Activated CD4-positive, alpha-beta T cell treated with anti-CD3 and anti-CD28 coated beads, Interleukin-2, amount 50 U/mL, for 24 hours (primary cell): ENCODE data around the gene CEP120.
"Not testable (repeated sequence)": the region's sequence is repeated elsewhere in the genome, so short reads cannot be mapped to it uniquely, and the experiment has no call there.

Source experiments
- DNase-seq, 2 donors: peaks; one replicate each; pipeline ENCODE4 v3.0.0-alpha.2; 2020; ENCODE audit warnings: low read depth in 1 of 2, low spot score in 1 of 2

The CEP120 gene

DNA sequence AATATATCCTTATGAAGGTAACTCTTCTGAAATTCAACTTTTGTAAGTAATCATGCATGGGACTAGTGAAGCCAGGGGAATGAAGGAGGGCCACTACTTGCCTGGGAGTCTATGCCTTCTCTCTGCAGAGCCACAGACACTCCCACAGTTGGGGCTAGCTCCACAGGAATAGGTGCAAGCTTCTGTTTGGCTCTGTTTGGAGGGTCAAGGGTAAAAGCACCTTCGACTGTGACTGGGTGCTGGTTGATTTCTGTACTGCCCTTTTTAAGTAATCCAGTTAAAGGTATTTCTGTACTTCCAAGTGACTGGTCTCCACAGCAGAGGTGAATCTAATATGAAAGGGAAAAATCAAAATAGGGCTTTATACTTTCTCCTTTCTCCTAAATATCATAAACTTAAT is 32.2 kb downstream of the CEP120 start:
- no peak for DNase-seq

DNA sequence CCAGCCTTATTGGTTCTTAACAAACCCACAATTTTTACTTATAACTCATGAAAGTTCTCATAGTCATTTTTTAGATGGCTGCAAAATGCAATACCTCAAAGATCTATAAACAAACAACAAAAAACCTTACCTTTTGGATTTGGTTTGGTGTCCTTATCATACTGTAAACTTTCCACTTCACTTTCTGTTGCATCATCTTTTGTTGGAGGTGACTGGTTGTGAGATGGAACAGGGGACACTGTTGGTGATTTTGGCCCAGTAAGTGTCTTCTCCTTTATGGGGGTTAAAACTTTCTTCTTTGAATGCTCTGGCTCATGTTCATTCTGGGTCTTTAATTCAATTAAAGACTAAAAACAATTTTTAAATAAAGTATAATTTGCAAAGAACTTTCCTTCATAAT is 33.4 kb downstream of the CEP120 start:
- DNase-seq, result no peak

DNA sequence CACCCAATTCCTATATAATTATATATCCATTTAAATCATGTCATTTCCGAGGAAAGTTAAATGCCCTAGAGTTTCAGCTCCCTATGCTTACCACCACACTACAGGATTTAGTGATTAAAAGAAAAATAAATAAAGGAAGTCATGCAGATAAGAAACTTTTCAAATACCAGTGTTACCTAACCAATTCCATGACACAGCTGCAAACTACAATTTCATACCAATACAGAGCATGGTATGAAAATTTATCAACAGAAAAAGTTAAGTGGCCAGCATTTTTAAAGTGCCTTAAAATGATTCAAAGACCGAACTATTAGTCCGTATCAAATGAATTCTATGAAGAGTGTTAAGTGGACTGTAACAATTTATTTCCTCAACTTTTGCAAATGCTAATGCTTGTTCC is 35.9 kb downstream of the CEP120 start:
- no peak for DNase-seq

DNA sequence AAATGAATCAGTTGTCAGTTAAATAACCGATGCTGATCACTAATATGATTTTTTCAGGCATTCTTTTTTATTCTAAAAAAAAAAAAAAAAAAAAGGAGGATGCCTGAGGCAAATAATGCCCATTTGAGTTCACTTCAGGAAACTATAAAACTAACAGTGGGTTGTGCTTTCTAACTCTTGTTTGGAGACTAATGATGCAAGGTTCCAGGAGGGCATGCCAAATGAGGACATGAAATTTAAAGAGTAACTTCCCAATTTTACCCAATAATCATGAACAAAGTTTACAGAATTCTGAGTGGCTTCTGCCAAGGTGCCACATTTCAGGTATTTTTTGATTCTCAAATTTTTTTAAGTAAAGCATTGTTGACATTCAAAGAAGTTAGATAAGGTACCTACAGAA is 41.0 kb downstream of the CEP120 start:
- no peak for DNase-seq

DNA sequence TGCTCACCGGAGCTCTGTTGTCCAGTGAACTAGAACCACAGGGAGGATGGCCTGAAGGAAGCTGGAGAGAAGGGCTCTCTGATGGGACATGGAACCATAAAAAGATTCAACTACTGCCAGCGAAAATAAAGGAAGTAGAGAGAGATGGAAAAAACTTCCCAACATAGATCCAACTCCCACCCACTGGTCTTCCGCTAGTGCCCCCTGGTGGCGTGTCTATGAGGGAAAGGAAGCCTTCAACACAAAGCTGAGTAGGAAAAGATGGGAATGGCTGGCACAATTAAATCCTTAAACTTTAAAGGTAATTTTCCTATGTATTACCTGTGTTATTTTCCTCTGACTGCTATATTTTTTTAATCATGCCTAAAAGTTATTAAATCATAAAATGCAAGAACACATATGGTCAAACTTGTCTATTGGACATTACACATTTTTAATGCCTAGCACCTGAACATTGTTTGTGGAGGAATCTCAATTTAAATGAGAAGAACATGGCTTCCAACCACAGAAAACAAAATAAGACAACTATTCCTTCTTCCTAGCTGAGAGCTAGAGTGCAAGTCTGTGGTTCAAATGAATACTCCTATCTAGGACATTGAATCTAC is 51.5 kb downstream of the CEP120 start:
- no peak for DNase-seq

DNA sequence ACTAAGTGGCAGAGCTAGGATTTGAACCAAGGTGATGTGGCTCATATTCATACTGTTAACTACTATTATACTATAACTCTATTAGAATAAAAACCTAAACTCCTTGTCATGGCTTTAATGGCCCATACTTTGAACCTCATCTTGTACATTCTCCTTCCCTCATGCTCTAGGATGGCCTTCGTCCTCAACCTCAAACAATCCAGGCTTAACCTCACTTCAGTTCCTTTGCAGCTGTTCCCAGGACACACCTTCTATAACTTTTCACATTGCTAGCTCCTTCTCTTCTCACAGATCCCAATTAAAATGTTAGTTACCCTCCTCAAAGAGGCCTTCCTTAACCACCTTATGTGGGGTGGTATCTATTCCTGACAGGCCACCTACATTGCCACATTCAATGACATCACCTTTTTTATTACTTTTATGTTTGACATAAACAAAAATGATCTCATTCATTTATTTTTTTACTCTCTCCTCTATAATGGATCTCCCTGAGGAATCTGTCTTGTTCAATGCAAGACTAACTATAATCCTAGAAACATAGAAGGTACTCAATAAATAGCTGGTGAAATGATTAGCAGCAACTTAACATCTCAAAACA is 53.7 kb downstream of the CEP120 start:
- DNase-seq, result no peak

DNA sequence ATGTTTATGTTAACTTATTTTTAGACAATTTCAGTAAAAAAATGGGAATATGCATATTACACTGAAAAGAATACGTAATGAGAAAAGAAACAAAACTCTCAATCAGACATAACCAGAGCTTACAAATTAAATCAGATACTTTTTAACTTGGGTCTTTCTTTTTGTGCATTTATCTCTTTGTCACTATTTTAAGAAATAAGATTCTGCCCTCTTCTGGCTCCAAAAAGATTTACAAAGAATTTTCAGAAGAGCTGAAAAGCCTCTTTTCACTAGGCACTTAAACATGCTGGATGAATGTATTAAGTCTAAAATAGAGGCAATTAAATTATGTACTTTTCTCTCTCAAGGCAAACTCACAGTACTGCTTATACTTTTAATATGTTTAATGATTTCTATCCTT is 55.5 kb downstream of the CEP120 start:
- DNase-seq, result no peak

DNA sequence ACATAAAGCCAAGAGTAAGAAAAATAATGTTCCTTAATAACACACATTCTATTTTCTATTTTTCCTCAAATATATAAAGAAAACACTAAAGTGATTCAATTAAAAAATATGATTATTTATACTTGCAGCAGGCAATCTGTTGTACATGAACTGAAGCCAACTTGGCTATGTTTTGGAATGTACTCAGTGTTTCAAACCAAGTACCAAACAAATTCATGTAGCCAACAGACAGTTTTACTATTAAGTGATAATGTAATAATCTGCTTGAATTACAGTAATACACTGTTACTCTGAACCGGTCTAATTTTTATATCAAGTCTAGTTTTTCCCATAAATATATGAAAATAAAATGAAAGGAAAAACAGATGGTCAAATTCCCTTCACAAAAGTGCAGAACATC is 58.0 kb downstream of the CEP120 start:
- DNase-seq, result no peak

DNA sequence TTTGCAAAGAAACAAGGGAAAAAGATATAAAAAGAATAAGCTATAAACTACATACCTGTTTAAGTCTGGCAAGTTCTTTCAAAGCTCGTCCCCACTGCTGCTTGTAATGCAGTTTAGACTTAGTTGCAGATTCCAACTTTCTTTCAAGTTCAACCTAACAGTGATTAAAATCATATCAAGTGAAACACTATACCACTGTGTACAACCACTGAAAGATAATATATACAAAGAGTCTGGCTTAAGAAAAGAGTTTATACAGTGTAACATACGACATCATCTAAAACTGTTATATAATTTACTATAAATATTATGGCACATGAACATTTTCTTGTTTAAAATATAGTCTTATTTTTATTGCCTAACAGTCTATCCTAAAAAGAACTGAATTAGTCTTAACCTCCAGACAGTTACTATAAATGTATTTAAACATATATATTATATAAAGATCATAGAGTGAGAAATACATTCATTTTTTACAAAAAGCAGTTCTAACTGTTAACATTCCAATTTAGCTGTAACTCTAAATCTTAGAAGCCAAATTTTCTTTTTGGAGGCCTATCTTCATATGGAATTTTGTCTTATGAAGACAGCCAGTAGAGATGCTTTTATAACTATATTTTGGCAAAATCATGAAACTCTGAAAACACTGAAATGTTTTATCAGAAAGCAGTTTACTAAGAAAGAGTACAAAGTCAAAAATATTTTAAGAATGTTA is 58.6 kb downstream of the CEP120 start:
- DNase-seq, result no peak

DNA sequence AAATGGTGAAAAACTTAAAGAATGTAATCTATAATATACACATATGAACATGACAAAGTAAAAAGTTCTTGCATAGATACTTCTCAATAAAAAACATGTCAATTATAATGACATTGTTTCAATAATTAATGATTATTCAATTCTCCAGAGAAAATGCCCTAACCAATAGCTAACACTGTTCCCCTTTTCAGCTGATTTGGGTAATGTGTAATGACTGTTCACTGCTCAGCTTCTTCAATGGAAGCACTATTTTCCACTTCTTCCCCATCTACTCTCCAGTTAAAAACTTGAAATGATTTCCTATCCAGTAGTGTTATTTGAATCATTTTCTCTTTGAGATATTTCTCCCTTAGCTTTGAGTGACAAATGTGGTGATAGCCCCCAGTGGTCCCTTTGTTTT is 62.3 kb downstream of the CEP120 start:
- DNase-seq, result no peak

DNA sequence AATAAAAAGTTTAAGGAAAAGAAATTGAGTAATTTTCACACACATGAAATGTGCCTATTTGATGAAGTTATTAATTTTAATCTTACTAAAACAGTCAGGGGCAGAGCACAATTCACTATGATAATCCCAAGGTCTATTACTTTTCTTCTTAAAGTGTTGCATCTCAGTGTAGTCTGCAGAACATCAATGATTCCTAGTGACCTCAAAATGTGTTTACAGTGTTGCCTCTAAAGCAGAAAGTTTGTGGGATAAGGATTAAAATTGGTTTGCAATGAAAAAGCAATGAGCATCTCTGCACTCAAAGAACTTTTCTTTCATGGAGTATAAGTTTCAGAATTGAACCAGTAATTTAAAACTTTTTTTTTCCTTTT is 63.0 kb downstream of the CEP120 start:
- DNase-seq, result no peak

DNA sequence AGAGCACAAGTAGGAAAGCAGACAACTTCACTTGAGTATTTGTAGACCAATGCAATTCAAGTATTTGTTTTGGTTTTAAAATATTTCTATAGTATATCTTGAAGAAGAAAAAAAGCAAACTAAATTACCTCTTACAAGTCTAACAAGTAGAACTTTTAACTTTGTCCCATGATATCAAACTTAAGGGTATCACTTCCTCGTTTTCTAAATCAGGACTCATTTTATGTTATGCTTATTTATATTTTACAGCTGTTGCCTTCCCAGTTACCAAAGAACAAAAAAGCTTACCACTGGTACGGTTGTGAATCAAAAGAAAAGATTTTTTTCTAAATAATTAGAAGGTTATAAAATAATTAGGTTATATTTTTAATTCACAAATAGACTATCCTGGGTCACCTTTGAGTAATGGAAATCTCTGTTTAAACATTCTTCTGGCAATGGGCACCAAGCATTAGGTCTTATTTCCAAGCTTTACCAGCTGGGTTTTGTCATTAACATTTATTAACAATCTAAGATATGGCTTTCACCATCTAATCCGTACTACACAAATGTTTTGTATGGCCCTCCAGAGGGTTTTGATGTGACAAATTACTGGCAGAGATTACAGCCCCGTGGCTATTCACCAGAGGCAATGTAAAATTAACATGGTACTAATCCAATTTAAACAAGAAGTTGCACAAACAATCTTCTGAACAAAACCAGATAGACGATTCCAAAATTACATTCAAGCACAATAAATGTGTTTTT is 63.6 kb downstream of the CEP120 start:
- DNase-seq, result no peak

DNA sequence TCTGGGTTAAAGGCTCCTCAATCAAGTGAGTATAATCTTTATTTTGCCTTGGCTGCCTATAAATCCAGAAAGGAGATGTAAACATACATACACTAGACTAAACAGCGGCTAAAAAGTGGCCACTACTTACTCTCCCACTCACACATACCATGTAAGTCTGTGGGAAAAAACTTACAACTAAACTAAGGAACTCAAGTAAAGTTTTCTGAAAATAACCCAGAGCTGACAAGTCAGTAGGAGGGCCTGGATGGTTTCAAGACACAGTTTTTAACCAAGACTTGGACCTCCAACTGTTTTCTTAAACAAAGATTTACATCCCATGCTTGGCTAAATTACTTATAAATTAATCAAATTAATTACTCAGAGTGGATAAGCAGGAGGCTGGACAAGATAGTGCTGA is 64.5 kb downstream of the CEP120 start:
- no peak for DNase-seq

DNA sequence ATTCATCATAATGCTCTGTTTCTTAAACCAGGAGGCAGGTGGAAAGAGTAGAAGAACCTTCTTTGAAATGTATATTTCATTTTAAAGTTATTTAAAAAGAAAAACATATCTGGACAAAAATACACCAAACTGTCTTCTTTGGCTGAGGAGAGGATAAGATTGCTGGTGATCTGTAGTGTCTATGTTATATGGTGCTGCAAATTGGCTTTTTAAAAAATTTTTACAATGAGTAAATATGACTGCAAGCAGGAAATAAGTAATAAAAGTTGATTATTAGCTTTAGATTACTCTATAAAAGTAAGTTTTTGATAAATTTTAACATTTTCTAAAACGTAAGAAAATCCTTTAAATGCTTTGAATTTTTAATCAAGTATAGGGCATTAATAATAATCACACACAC is 64.9 kb downstream of the CEP120 start:
- no peak for DNase-seq

DNA sequence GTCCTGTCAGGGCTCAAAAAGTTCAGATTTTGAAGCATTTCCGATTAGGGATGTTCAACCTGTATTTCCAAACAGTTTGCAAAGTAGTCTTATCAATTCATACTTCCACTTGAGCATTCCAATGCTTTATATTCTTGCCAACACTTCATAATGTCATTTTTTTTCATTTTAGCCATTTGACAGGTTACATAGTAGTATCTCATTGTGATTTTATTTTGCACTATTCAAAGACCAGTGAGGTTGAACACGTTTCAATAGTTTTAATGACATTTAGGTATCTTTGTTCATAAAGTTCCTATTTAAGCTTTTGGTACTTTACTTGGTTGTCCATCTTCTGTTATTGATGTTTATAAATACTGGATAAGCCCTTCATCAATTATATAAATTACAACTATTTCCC is 71.4 kb downstream of the CEP120 start:
- no peak for DNase-seq

DNA sequence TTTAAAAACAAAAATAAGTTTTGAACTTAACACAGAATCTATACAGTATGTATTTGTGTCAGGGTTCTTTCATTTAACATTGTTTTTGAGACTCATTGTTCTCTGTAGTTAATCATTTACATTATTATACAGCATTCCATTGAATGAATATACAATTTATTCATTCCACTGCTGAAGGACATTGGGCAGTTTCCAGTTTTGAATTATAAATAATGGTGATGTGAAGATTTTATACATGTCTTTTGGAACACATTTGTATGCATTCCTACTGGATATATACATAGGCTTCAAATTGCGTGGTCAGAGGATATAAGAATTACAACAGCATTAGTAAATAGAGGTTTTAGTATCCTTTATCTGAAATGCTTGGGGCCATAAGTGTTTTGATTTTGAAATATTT is 72.0 kb downstream of the CEP120 start:
- DNase-seq, result no peak

DNA sequence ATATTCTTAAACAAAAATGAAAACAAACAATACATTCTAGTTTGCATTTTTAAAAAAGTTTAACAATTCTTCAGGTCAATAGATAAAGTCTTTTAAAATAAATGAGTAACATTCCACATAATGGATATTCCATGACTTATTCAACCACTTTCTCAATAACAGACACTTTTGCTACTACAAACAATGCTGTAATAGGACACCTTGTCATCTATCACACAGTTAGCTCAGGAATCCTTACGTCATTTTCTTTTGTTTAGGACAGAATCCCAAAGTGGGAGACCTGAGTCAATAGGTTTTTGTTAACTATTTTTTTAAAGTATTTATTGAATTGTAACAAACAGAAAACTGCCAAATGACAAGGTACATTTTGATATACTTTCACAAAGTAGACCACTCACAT is 72.5 kb downstream of the CEP120 start:
- no peak for DNase-seq

DNA sequence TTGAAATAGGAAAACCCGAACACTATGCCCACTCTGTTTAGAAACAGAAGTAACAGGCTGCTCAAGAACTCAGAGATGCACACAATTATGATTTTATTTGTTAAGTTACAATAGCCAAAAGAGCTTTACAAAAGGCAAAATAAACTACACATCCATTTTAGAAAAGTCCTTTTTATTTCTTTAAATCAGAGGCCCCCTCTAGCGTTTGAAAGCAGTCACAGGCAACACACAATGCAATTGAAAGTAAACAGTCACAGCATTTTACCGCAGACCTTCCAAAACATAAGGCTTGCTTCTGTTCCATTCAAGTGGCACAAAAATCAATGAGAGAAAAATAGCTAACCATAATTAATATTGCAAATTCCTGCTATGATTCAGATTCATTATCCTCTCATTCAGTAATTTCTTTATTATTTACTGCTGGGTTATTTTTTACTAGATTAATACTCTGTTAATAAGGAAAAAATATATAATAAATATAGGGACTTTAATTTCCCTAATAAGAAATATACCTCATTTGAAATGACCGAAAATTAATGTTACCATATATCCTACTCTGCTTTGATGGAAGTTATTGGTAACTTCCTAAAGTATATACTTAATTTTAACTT is 78.3 kb downstream of the CEP120 start:
- DNase-seq, result no peak

DNA sequence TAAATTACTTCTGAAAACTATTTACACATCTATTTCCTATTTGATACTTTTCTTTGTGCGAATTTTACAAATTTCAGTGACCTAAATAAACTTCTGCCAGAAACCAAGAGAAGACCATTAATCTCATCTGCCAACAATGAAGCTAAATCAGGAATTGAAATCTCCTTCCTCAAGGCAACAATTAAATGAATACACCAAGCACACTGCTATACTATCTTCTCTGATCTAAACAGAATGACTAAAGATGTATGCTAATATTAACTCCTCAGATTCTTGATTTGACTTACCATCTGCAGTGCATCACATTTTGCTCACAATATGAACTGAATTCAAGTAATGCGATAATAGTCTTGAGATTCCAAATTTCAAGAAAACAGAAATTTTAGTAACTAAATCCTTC is 82.3 kb downstream of the CEP120 start:
- DNase-seq, result no peak

DNA sequence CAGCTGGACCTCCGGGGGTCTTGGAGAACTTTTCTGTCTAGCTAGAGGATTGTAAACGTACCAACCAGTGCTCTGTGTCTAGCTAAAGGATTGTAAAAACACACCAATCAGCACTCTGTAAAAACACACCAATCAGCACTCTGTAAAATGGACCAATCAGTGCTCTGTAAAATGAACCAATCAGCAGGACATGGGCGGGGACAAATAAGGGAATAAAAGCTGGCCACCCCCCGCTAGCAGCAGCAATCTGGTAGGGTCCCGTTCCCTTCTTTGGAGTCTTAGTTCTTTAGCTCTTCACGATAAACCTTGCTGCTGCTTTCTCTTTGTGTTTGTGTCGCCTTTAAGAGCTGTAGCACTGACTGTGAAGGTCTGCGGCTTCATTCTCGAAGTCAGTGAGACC is 114.8 kb downstream of the CEP120 start:
- not testable (repeated sequence) for DNase-seq

DNA sequence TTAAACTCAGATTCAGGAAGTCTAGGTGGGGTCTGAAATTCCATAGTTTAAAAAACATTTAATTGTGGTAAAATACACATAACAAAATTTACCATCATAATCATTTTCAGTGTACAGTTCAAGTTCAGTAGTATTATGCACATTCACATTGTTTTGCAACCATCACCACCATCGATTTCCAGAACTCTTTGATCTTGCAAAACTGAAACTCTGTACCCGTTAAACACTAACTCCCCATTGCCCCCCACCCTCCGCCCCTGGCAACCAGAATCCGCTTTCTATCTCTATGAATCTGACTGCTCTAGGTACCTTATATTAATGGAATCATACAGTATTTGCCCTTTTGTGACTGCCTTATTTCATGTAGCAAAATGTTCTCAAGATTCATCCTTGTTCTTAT is 117.5 kb downstream of the CEP120 start:
- no peak for DNase-seq

DNA sequence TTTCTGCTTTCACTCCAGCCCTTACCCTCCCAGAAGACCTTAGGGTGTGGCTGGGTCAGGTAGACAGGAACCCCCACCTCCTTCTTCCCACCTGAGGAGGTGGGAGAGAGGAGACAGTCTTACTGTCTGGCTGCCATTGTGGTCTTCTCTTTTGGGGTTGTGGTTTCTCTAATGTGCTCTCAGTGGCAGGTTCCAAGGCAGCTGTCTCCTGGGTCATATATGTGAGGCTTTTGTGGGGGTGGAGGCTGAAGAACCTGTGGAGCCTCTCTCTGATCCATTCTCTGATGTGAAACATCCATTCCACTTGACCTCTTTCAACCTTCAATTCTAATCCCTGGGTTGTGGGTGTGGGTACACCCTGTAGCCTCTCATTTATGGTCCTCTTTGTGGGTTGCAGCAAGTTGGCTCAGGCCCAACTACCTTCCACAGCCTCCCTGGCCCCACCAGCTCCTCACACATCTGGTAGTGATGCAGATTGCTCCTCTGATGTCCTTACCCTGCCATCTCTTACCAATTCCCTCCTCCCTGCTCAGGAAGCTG is 118.4 kb downstream of the CEP120 start:
- DNase-seq, result no peak
